H9 (cell line): ENCODE data around the gene NT5C2. TPM values are rescaled to one million over a fixed set of nuclear protein-coding genes. Genes with fewer than 3 reads are reported as not detected.

Source experiments
- DNase-seq: peaks from one replicate; pipeline ENCODE4 v3.0.0-alpha.2; 2017
- H2AFZ ChIP-seq: one replicate; pipeline ENCODE4 v1.6.1; 2013; ENCODE audit warnings: mild to moderate bottlenecking, low read length, control low read depth, moderate library complexity
- H2AK5ac ChIP-seq: 2 replicates; pipeline ENCODE4 v1.6.1; 2013; ENCODE audit warnings: low read length, control low read depth, mixed read lengths; ENCODE audit not compliant: insufficient read length
- H2BK120ac ChIP-seq: one replicate; pipeline ENCODE4 v1.6.1; 2013; ENCODE audit warnings: low read depth, mild to moderate bottlenecking, low read length, control low read depth, inconsistent platforms; ENCODE audit not compliant: poor library complexity, severe bottlenecking
- H2BK12ac ChIP-seq: 2 replicates; pipeline ENCODE4 v1.6.1; 2013; ENCODE audit warnings: low read length, control low read depth, mixed read lengths, low read depth; ENCODE audit not compliant: insufficient read length
- H2BK15ac ChIP-seq: 2 replicates; pipeline ENCODE4 v1.6.1; 2013; ENCODE audit warnings: low read depth, low read length, control low read depth
- H2BK20ac ChIP-seq: one replicate; pipeline ENCODE4 v1.6.1; 2013; ENCODE audit warnings: low read depth, mild to moderate bottlenecking, low read length, control low read depth, inconsistent platforms; ENCODE audit not compliant: poor library complexity, severe bottlenecking
- H2BK5ac ChIP-seq: 2 replicates; pipeline ENCODE4 v1.6.1; 2013; ENCODE audit warnings: low read length, control low read depth, mixed read lengths; ENCODE audit not compliant: insufficient read length
- H3K14ac ChIP-seq: 2 replicates; pipeline ENCODE4 v1.6.1; 2013; ENCODE audit warnings: low read length, control low read depth; ENCODE audit not compliant: insufficient read depth
- H3K18ac ChIP-seq: 2 replicates; pipeline ENCODE4 v1.6.1; 2013; ENCODE audit warnings: low read depth, mild to moderate bottlenecking, mixed read lengths, low read length, control low read depth; ENCODE audit not compliant: insufficient read length
- H3K23ac ChIP-seq: 2 replicates; pipeline ENCODE4 v1.6.1; 2013; ENCODE audit warnings: low read length, control low read depth, mixed read lengths, low read depth; ENCODE audit not compliant: insufficient read length
- H3K23me2 ChIP-seq: 2 replicates; pipeline ENCODE4 v1.6.1; 2013; ENCODE audit warnings: low read depth, mild to moderate bottlenecking, mixed read lengths, low read length, control low read depth; ENCODE audit not compliant: insufficient read length, poor library complexity, severe bottlenecking
- H3K27ac ChIP-seq: 2 replicates; pipeline ENCODE4 v1.5.1; 2013; ENCODE audit warnings: low read length, control low read depth, mixed read lengths, low read depth; ENCODE audit not compliant: insufficient read length
- H3K27me3 ChIP-seq: 2 replicates; pipeline ENCODE4 v1.6.1; 2013; ENCODE audit warnings: low read length, control low read depth, inconsistent platforms; ENCODE audit not compliant: insufficient read depth
- H3K4ac ChIP-seq: 2 replicates; pipeline ENCODE4 v1.6.1; 2013; ENCODE audit warnings: low read depth, mild to moderate bottlenecking, control low read depth, inconsistent platforms, low read length, moderate library complexity
- H3K4me1 ChIP-seq: 2 replicates; pipeline ENCODE4 v1.6.1; 2013; ENCODE audit warnings: low read length, control low read depth, inconsistent platforms; ENCODE audit not compliant: insufficient read depth
- H3K4me2 ChIP-seq: 2 replicates; pipeline ENCODE4 v1.6.1; 2013; ENCODE audit warnings: low read length, control low read depth, mixed read lengths; ENCODE audit not compliant: insufficient read length, insufficient read depth
- H3K56ac ChIP-seq: 2 replicates; pipeline ENCODE4 v1.6.1; 2013; ENCODE audit warnings: low read depth, mild to moderate bottlenecking, mixed read lengths, low read length, control low read depth; ENCODE audit not compliant: insufficient read length
- H3K79me1 ChIP-seq: 2 replicates; pipeline ENCODE4 v1.6.1; 2013; ENCODE audit warnings: low read depth, mild to moderate bottlenecking, moderate library complexity, low read length, control low read depth, inconsistent platforms; ENCODE audit not compliant: insufficient read depth, poor library complexity, severe bottlenecking
- H3K79me2 ChIP-seq: 2 replicates; pipeline ENCODE4 v1.6.1; 2013; ENCODE audit warnings: low read length, control low read depth, inconsistent platforms; ENCODE audit not compliant: insufficient read depth
- H3K9ac ChIP-seq: 2 replicates; pipeline ENCODE4 v1.6.1; 2013; ENCODE audit warnings: low read length, control low read depth, mixed read lengths; ENCODE audit not compliant: insufficient read length; ENCODE audit errors: extremely low read depth
- H3K9me3 ChIP-seq: one replicate; pipeline ENCODE4 v1.6.1; 2013; ENCODE audit warnings: low read depth, low read length, inconsistent platforms; ENCODE audit not compliant: control insufficient read depth
- H3T11ph ChIP-seq: one replicate; pipeline ENCODE4 v1.6.1; 2013; ENCODE audit warnings: mild to moderate bottlenecking, low read length, control low read depth, inconsistent platforms
- H4K20me1 ChIP-seq: one replicate; pipeline ENCODE4 v1.6.1; 2013; ENCODE audit not compliant: control insufficient read depth, insufficient read length, insufficient read depth
- H4K5ac ChIP-seq: 2 replicates; pipeline ENCODE4 v1.6.1; 2013; ENCODE audit warnings: low read depth, mild to moderate bottlenecking, mixed read lengths, low read length, control low read depth; ENCODE audit not compliant: insufficient read length
- H4K8ac ChIP-seq: replicated peaks from 2 replicates; pipeline ENCODE4 v1.6.1; 2013; ENCODE audit warnings: low read length, control low read depth, mixed read lengths, low read depth; ENCODE audit not compliant: insufficient read length
- H4K91ac ChIP-seq: 2 replicates; pipeline ENCODE4 v1.6.1; 2013; ENCODE audit warnings: low read depth, mild to moderate bottlenecking, moderate library complexity, mixed read lengths, low read length, control low read depth; ENCODE audit not compliant: insufficient read length
- H3K27ac Mint-ChIP-seq, 3 experiments: 2 replicates in 2 of 3; 3 replicates in 1 of 3; pipeline ENCODE4 v1.8.0; 2020 to 2021; ENCODE audit warnings: mixed read lengths in 3 of 3, mild to moderate bottlenecking in 1 of 3, moderate library complexity in 1 of 3
- H3K27me3 Mint-ChIP-seq: 2 replicates; pipeline ENCODE4 v1.8.0; 2021; ENCODE audit warnings: low read depth, mild to moderate bottlenecking, moderate library complexity, mixed read lengths
- H3K36me3 Mint-ChIP-seq, 3 experiments: 2 replicates in 2 of 3; 3 replicates in 1 of 3; pipeline ENCODE4 v1.8.0; 2020 to 2021; ENCODE audit warnings: low read depth in 3 of 3, mixed read lengths in 3 of 3; ENCODE audit not compliant: insufficient read depth in 1 of 3
- H3K4me1 Mint-ChIP-seq, 2 experiments: 2 replicates each; pipeline ENCODE4 v1.8.0; 2020; ENCODE audit warnings: mixed read lengths in 2 of 2
- H3K4me3 Mint-ChIP-seq, 2 experiments: 2 replicates in 1 of 2; 3 replicates in 1 of 2; pipeline ENCODE4 v1.8.0; 2020 to 2021; ENCODE audit warnings: mild to moderate bottlenecking in 2 of 2, mixed read lengths in 2 of 2, moderate library complexity in 1 of 2
- H3K9me3 Mint-ChIP-seq, 2 experiments: 2 replicates in 1 of 2; 3 replicates in 1 of 2; pipeline ENCODE4 v1.8.0; 2020; ENCODE audit warnings: mild to moderate bottlenecking in 2 of 2, mixed read lengths in 2 of 2, moderate library complexity in 1 of 2
- CTCF ChIP-seq: fragments of 200-600 bp; sonication (generic); conservative IDR thresholded peaks from 3 replicates; pipeline ENCODE4 v1.8.0; 2021; ENCODE audit warnings: antibody characterized with exemption, mild to moderate bottlenecking
- WGBS: extraction: QIAGEN DNeasy Blood & Tissue Kit; methylation state at CpG from one replicate; pipeline ENCODE4 v1.1.7; 2013; ENCODE audit warnings: missing lambda C conversion rate, low lambda C conversion rate, mixed read lengths; ENCODE audit not compliant: insufficient read length; ENCODE audit errors: extremely low coverage; 5-methylcytosine and 5-hydroxymethylcytosine counted together
- total RNA-seq: library from RNA; stranded (reverse); gene quantifications from 2 replicates; pipeline ENCODE4 v1.2.1, GENCODE V29; 2021

Gene NT5C2
- total RNA-seq, 1 experiment from 2014 or later: 69.6 TPM

GRCh38 chr10:103123282-103124024, 69.6 kb downstream of the NT5C2 start:
- peaks cover 6 to 16% (median 9%) of the 10 kb centered on the region in 3 experiments; a peak in 6 of 7 replicates for H3K36me3 Mint-ChIP-seq
- no peaks in the 10 kb centered on the region for H3K27me3 Mint-ChIP-seq
- H2AK5ac ChIP-seq: no peak overlapping the region

More at GRCh38 chr10:103123282-103124024, 69.6 kb downstream of the NT5C2 start:
- Histone ChIP-seq H3K56ac (no peak overlapping the region), H4K8ac (no peak overlapping the region), H2BK5ac (no peak overlapping the region), H3K14ac (no peak overlapping the region), H2BK12ac (no peak overlapping the region), H2BK120ac (no peak overlapping the region), H3K79me1 (no peaks in the 10 kb centered on the region), H3K27me3 (no peaks in the 10 kb centered on the region), H3K4me2 (no peak overlapping the region), H3K4ac (no peak overlapping the region), H4K20me1 (no peaks in the 10 kb centered on the region), H4K5ac (no peak overlapping the region), H3T11ph (no peak overlapping the region), H3K27ac (no peak overlapping the region), H4K91ac (no peak overlapping the region), H2BK20ac (no peak overlapping the region), H3K9ac (no peak overlapping the region), H2BK15ac (no peak overlapping the region), H3K23me2 (no peaks in the 10 kb centered on the region), H3K79me2 (no peaks in the 10 kb centered on the region), H3K23ac (no peak overlapping the region), H3K4me1 (peaks cover 3% of the 10 kb centered on the region), H2AFZ (no peak overlapping the region), H3K18ac (no peak overlapping the region), H3K9me3 (no peaks in the 10 kb centered on the region)
- no CpG with 5 or more reads among the region's 7 CpGs for WGBS
- Mint-ChIP-seq H3K4me3 (no peak overlapping the region), H3K27ac (peak overlapping the region in 2 of 3 experiments; percentile 22 to 44; a peak in 4 of 7 replicates), H3K4me1 (peaks cover 3 to 7% of the 10 kb centered on the region in 2 experiments; a peak in 1 of 4 replicates), H3K9me3 (peaks cover 2 to 6% of the 10 kb centered on the region in 2 experiments; a peak in 3 of 5 replicates)
- DNase-seq: no peak
- TF ChIP-seq CTCF: no peak
